Iris pigment epithelial cell (primary cell): ENCODE results near the gene GNG12.

Source experiments
- DNase-seq: peaks from one replicate; pipeline ENCODE4 v3.0.0-alpha.2; 2011; ENCODE audit warnings: low read depth

The GNG12 gene

DNA sequence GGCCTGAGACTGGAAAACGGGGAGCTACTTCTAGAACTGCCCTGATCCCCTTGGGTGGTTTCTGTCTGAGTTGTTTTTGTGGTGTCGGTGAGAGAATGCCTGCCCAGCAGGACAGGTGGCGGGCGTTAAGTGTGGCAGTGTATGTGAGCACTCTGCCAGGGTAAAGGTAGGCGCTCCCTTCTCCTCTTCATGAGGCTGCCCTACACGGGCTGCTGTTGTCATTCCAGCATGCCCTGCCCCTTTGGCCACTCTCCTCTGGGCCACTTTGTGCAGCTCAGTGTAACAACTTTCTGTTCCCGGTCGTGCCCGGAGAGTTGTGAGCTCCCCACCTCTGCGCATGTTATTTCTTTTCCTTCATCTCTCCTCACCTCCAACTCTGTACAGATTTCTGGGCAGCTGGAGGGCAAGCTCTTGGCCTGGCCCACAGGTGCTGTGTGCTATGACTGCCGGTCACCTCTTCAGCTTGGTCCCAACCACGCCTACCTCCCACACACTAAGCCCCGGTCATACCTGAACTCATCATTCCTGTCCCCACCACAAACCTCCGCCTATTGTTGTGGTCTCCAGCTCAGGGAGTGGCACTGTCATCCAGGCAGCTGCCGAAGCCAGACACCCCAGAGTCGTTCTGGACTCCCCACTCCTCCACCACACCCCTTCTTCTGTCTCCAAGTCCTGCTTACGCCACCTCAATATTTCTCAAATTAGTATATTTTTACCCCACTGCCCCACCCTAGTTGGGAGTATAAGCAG lies 79.3 kb downstream of the GNG12 start:
- no peak for DNase-seq

- peak; percentile 44 for DNase-seq
These were observed 81.0 kb downstream of the GNG12 start for GRCh38 chr1:67752306-67752705.

- no peak for DNase-seq
These were observed 82.6 kb downstream of the GNG12 start for GRCh38 chr1:67750691-67751054.

- DNase-seq: peak; percentile 80
These were observed 83.2 kb downstream of the GNG12 start for GRCh38 chr1:67749844-67750690.

DNA sequence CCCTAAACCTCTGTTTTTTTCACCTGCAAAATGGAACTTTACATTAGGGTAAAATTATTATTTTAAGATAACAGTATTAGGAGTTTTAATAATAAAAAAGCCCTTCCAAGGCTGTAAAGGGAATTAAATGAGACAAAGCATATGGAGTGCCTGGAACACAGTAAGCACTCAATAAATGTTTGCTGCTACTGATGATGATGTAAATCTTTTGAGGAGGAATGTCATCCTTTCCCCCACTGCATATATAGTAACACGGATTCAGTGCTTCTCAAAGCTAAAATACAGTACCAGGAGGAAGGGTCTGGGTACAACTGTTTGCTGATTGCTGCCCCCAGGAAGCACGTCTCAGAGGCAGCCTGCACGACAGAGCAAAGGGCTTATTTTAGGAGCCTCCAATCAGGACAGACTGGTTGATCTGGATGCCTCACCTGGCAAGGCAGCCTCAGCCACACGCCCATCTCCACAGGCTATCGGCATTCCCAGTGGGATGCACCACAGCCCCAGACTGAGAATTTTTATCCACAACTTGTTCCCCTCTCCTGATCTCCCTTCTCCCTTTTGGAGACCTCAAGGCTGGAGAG lies 83.9 kb downstream of the GNG12 start:
- DNase-seq: no peak

GRCh38 chr1:67748630-67749029 lies 84.6 kb downstream of the GNG12 start:
- peak; percentile 79 for DNase-seq

GRCh38 chr1:67747671-67748546 lies 85.4 kb downstream of the GNG12 start:
- DNase-seq: peak; percentile 84

DNA sequence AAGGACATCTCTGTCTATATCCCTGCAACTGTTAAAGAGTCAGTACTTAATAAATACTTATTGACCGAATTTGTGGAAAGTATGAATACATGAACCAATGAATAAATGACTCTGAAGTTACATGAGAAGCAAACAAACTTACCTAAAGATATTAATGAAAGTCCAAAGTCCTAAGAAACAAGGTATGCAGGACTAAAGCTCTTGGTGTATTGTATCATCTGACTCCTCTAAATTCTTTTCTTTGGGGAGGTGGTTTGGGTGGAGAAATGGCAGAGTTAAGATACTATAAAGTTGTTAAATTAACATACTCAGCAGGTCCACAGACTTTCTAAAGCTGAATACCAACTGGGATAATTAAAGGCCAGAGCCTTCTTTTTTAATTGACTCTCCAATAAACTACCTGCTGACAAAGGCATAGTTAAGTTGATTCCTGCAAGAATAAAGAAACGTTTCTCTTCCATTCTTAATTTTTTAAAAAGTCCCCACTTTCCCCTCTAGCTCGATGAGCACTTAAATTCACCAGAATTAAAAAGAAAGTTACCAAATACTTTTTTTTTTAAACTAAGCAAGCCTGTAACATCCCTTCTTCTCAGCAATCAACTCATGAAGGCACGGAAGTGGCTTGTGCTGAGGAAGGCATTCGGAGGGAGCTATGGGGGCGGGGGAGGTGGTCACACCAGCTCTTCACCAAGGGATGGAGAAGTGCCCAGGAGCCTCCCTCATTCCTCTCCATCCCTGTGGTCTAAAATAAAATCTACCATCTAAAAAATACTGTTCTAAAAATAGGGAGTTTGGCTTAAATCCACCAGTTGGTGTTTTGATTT lies 87.2 kb downstream of the GNG12 start:
- no peak for DNase-seq

GRCh38 chr1:67743072-67743725 lies 90.1 kb downstream of the GNG12 start:
- DNase-seq: no peak

DNA sequence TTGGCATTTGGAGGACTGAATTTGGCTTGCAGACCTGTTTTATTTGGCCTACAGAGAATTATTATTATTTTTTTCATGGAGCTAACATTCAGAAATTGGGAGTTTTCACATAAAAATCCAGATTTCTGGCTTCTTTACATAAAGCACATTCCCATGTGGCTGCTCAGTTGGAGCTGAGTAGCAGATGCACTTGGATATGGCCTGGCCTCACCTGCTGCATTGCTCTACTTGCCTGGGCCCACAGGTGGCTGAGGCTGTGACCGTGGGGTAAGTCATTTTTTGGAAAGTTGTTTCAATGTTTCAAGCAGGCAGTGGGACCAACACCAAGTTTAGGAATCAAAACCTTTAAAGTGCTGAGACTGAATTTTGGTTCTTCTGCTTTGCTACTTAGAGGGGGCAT lies 91.5 kb downstream of the GNG12 start:
- no peak for DNase-seq

DNA sequence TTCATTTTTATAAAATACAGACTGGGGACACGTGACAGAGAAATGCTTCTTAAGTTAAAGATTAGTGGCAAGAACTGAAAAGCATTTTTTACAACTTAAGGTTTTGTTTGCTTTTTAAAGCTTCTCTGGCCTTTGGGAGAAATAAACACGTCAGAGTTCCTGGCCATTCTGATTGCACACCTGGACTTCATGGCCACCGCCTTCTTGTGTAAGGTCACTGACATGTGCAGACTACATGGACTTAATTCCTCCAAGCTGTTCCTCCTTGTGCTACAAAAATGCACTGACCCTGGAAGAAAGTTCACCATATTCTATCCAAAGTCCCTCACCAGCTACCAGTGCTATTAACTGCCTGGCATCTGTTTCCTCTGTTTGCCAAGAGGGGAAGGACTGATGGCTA lies 92.1 kb downstream of the GNG12 start:
- DNase-seq: no peak

GRCh38 chr1:67740543-67740942 lies 92.7 kb downstream of the GNG12 start:
- DNase-seq: no peak

DNA sequence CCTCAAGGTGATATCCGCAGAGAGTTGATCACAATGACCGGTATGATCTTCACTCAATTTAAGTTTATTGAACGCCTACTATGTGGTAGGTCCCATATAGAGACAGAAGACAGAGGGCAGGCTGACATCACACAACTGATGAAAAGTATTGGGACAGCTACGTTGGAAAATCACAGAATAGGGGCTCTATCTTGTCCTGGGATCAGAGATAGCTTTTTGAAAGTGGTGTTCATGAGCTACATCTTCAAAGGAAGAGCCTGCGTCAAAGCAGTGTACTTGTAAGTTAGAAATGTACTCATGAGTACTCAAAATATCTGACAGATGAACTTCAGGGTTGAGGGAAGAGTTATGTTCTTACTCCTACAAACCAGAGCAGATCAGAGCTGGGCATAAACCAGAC lies 93.9 kb downstream of the GNG12 start:
- no peak for DNase-seq

DNA sequence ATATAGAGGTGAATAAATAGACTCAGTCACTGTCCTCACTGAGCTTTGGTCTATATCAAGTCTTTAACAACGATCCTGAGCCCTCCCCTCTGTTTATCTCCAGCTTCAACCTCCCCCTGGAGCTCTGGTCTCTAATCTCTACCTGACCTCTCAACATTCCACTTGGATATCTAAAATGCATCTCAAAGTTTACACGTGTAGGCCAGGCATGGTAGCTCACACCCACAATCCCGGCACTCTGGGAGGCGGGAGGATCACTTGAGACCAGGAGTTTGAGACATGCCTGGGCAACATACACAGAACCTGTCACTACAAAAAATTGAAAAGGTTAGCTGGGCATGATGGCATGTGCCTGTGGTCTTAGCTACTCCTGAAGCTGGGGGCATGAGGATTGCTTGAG lies 94.9 kb downstream of the GNG12 start:
- DNase-seq: no peak

DNA sequence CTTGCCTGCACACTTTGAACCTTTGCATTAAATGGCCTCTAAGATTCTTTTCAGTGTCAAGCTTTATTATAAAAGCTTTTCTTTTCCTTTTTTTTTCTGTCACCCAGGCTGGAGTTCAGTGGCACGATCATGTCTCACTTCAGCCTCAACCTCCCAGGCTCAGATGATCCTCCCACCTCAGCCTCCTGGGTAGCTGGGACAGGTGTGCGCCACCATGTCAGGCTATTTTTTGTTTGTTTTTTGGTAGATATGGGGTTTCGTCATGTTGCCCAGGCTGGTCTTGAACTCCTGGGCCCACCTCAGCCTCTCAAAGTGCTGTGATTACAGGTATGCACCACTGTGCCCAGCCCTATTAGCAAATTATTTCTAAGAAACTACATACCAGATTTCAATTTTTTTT lies 95.4 kb downstream of the GNG12 start:
- no peak for DNase-seq

- no peak for DNase-seq
These were observed 96.5 kb downstream of the GNG12 start for GRCh38 chr1:67736750-67737149.

DNA sequence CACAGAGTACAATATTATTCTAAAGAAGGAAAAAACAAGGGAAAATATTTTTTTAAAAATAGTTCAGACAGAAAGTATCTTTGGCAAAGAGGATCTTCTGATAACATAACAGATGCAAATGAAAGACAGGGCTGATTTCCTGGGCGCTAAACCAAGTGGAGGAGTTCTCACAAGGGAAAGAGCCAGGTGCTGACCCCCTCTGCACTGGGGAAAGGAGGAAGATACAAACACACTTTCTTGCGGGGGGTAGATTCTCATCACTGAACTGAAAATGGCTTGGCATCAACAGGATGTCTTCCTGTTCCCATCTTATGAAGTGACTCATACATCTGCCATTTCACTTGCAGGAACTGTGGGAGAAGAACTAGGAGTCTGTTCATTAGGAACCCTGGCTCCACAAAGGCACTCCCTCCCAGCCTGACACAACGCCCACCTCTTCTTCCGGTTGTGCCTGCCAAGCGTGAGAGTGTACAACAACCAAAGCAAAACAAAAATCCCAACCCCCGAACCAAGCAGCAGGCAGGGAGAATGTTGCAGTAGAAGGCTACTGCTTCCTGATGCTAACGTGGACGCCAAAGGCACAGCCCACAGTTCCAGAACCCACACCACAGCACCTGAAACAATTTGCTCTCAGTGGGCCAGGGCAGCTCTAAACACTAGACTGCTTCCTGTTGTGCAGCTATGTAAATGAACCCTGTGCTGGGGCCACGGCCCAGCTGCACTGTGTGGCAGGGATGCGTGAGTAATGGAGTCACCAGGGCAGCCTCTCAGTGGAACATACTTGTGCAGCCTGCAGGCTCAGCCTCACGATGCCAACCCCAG lies 97.2 kb downstream of the GNG12 start:
- peak; percentile 94 for DNase-seq

DNA sequence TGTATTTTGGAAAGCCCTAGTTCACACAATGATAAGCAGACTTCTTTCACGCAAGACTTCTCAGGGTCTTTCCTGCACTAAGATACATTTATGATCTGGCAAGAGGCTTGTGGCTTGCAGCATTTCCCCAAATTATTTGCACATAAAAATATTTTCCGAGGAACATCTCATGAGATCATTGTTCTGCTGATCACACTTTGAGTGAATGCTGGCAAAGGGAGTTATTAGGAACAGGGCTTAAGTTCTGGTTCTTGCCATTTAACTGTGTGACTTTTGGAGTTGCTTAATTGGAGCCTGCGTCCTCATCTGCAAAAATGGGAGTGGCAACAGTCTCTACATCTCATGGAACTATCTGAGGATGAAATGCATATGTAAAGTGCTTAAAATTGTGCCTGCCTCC lies 98.1 kb downstream of the GNG12 start:
- no peak for DNase-seq

GRCh38 chr1:67734323-67734690 lies 99.0 kb downstream of the GNG12 start:
- DNase-seq: no peak
